ENCODE data around the gene ZMYM5. TPM values are rescaled to one million over a fixed set of nuclear protein-coding genes. Genes with fewer than 3 reads are reported as not detected.

Gene ZMYM5
- total and polyA plus RNA-seq, 2 of the 4 experiments (the other 2 are of a cell fraction), result 7.0 to 10.2 TPM

DNA sequence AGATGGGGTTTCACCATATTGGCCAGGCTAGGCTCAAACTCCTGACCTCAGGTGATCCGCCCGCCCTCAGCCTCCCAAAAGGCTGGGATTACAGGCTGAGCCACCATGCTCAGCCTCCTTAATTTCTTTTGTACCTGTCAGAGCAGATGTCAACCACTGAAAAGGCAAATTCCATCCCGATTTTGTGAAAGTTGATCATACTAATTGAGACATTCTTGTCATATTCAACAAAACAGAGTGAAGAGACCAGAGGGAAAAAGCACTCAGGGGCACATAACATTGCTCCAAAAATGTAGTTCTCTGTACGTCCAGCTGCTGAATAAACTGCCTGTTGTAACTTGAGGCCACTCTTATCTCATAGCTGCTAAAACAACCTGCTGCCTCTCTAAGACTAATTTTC lies 53.3 kb downstream of the ZMYM5 start (continued):
- TF ChIP-seq SMC3 (IDR thresholded peaks at IDR 0.05; ENCODE audit: low read depth, low read length), result no peak

DNA sequence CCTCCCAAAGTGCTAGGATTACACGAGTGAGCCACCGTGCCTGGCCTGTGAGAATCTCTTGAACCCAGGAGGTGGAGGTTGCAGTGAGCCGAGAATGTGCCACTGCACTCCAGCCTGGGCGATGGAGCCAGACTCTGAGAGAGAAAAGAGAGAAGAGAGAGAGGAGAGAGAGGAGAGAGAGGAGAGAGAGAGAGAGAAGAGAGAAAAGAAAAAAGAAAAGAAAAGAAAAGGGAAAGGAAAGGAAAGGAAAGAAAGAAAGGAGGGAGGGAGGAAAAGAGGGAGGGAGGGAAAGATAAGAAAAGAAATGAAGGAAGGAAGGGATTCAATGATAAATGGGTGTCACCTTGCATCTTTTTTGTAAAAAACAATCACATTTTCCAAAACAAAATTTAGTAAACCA lies 57.7 kb downstream of the ZMYM5 start:
- Histone ChIP-seq H2AK9ac (replicated peaks; ENCODE audit: low read depth, low read length, poor library complexity) (no peak overlapping the region), H3K14ac (replicated peaks; ENCODE audit: low read depth, low read length) (no peak overlapping the region), H3K4ac (ENCODE audit: low read depth, low read length) (no peak overlapping the region), H3K23ac (ENCODE audit: low read depth, low read length) (no peak overlapping the region), H2AFZ (replicated peaks; ENCODE audit: low read length, poor library complexity) (no peak overlapping the region), H2BK120ac (ENCODE audit: low read depth, low read length) (no peak overlapping the region), H2AK5ac (ENCODE audit: low read depth, low read length) (no peak overlapping the region), H4K8ac (ENCODE audit: low read depth in 2 of 2, low read length in 2 of 2) (no peak overlapping the region), H3K18ac (ENCODE audit: low read depth, low read length) (no peak overlapping the region), H2BK5ac (ENCODE audit: low read depth, low read length, poor library complexity, severe bottlenecking) (no peak overlapping the region), H4K20me1 (ENCODE audit: insufficient read depth, low read length) (no peaks in the 10 kb centered on the region), H3K9me1 (ENCODE audit: insufficient read depth, low read length) (no peaks in the 10 kb centered on the region), H3K9ac (ENCODE audit: low read depth, low read length) (no peak overlapping the region), H2BK20ac (ENCODE audit: low read depth, low read length) (no peak overlapping the region), H3K79me1 (ENCODE audit: low read depth in 1 of 2, low read length in 2 of 2) (no peaks in the 10 kb centered on the region), H3K4me2 (ENCODE audit: low read depth, low read length) (no peak overlapping the region), H2BK15ac (ENCODE audit: low read depth, low read length) (no peak overlapping the region), H3K4me3 (ENCODE audit: insufficient read depth, low read depth, low read length) (no peak overlapping the region), H4K5ac (ENCODE audit: low read depth, low read length) (no peak overlapping the region), H3K27ac (ENCODE audit: insufficient read depth, low read length) (no peak overlapping the region), H3K9me3 (ENCODE audit: control insufficient read depth, insufficient read depth, low read length) (no peaks in the 10 kb centered on the region), H3K36me3 (ENCODE audit: control insufficient read depth, insufficient read depth, low read length) (peaks cover 2% of the 10 kb centered on the region; the same call in 1 of the 2 replicates), H3K27me3 (ENCODE audit: control insufficient read depth, insufficient read depth, low read length) (no peaks in the 10 kb centered on the region), H4K91ac (ENCODE audit: insufficient read depth, low read depth, low read length) (no peak overlapping the region), H3K56ac (ENCODE audit: extremely low read depth, insufficient read depth, low read length) (no peak overlapping the region), H3K4me1 (ENCODE audit: control insufficient read depth, insufficient read depth, low read length) (no peaks in the 10 kb centered on the region)
- ATAC-seq (ENCODE audit: low read depth), result no peak
- BruUV-seq (replicated peaks), result no TSS peak
- TF ChIP-seq BHLHE40 (IDR thresholded peaks at IDR 0.05; ENCODE audit: low read depth, low read length) (no peak), NFE2L2 (IDR thresholded peaks at IDR 0.05; ENCODE audit: low read depth, low read length) (no peak), CHD1 (IDR thresholded peaks at IDR 0.05; ENCODE audit: low read depth, low read length) (no peak), MAFK (IDR thresholded peaks at IDR 0.05; ENCODE audit: low read depth, low read length) (no peak), RFX5 (IDR thresholded peaks at IDR 0.05; ENCODE audit: low read depth, low read length) (no peak), POLR2A (IDR thresholded peaks at IDR 0.05; ENCODE audit: low read depth, low read length) (no peak), SMC3 (IDR thresholded peaks at IDR 0.05; ENCODE audit: low read depth, low read length) (no peak), MXI1 (IDR thresholded peaks at IDR 0.05; ENCODE audit: borderline replicate concordance, low read depth, low read length) (no peak), FOS (IDR thresholded peaks at IDR 0.05; ENCODE audit: low read depth, low read length) (no peak), MAZ (IDR thresholded peaks at IDR 0.05; ENCODE audit: borderline replicate concordance, low read depth, low read length) (no peak), RCOR1 (IDR thresholded peaks at IDR 0.05; ENCODE audit: insufficient replicate concordance, low read length) (no peak), CEBPB (IDR thresholded peaks at IDR 0.05; ENCODE audit: low read depth, low read length) (no peak)
- TF ChIP-seq, protein P1, sequence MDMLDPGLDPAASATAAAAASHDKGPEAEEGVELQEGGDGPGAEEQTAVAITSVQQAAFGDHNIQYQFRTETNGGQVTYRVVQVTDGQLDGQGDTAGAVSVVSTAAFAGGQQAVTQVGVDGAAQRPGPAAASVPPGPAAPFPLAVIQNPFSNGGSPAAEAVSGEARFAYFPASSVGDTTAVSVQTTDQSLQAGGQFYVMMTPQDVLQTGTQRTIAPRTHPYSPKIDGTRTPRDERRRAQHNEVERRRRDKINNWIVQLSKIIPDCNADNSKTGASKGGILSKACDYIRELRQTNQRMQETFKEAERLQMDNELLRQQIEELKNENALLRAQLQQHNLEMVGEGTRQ (IDR thresholded peaks at IDR 0.05; ENCODE audit: low read depth, low read length), result no peak
- TF ChIP-seq, protein P2, sequence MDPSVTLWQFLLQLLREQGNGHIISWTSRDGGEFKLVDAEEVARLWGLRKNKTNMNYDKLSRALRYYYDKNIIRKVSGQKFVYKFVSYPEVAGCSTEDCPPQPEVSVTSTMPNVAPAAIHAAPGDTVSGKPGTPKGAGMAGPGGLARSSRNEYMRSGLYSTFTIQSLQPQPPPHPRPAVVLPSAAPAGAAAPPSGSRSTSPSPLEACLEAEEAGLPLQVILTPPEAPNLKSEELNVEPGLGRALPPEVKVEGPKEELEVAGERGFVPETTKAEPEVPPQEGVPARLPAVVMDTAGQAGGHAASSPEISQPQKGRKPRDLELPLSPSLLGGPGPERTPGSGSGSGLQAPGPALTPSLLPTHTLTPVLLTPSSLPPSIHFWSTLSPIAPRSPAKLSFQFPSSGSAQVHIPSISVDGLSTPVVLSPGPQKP (IDR thresholded peaks at IDR 0.05; ENCODE audit: borderline replicate concordance, low read depth, low read length), result no peak
- DNase-seq, result no peak
- intact Hi-C loops (cut with micrococcal nuclease) (no loop called here), dilution Hi-C loops (cut with HindIII; ENCODE audit: low sequenced_read_pairs, unreplicated experiment) (no loop called here), in situ Hi-C loops (cut with MboI; ENCODE audit: low sequenced_read_pairs) (no loop called here)
- CTCF ChIA-PET, result no interaction called here
- WGBS, 2 experiments (ENCODE audit: extremely low coverage in 2 of 2, insufficient read length in 1 of 2), result 94% methylated on average over 2 of the region's 4 CpGs; no CpG with 5 or more reads in 1 of the 2 experiments
- POLR2A ChIA-PET (ENCODE audit: unreplicated experiment), result no interaction called here

All from IMR-90 (cell line).